Measurements from ENCODE around the gene ZBTB12.
"Not testable (repeated sequence)": the region's sequence is repeated elsewhere in the genome, so short reads cannot be mapped to it uniquely, and the experiment has no call there.

The ZBTB12 gene

GRCh38 chr6:31920811-31921210, 18.9 kb upstream of the ZBTB12 start:
- no peak for DNase-seq (ENCODE audit: low read depth in 2 of 2)

DNA sequence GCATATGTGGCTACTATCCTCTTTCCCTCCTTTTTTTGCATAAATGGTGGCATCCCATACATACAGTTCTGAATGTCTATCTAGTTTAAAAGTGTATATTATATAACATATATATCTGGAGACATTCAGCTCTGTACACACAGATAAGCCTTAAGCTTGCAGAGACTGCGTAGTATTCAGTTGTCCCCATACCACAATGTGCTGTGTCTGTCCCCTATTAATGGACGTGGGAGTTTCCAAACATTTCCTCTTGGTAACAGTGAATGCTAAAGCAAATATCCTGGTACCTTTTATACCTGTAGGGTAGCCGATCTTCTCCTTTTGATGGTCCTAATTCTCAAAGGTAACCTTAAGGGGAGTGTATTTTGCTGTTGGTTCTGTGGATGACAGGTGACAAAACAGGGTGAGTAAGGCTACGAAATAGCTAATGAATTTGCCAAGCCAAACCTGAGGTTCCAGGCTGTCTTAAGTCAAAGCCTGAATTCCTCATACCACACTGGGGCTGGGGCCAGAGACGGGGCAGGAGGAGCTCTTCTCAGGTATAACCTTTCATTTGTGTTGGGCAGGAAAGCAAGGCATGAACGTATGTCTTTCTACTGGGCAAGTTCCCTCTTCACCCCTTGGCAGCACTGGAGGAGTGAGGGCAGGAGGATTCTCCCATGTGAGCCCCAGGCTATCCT, 17.9 kb upstream of the ZBTB12 start:
- no peak for DNase-seq (ENCODE audit: low read depth in 2 of 2)

- DNase-seq (ENCODE audit: low read depth in 2 of 2) = no peak
Observed at GRCh38 chr6:31918069-31918720, 16.3 kb upstream of the ZBTB12 start.

- no peak for DNase-seq (ENCODE audit: low read depth in 2 of 2)
Observed at GRCh38 chr6:31915756-31916155, 13.9 kb upstream of the ZBTB12 start.

DNA sequence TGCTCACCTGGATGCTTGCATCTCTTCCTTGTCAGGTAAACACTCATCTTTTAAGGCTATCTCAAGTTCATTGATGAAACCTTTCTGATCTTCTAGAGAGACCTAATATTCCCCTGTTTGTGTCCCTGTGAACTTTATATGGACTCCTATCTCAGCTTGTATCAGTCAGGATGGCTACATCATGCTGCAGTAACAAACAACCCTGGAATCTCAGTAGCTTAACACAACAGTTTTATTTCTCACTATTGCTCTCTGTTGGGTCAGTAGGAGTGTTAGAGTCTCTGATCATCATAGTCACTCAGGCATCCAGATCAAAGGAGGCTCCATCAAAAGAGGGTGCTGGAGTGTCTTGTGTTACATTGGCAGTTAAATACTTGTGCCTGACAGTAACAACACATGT, 13.5 kb upstream of the ZBTB12 start:
- DNase-seq (ENCODE audit: low read depth in 2 of 2) = no peak

DNA sequence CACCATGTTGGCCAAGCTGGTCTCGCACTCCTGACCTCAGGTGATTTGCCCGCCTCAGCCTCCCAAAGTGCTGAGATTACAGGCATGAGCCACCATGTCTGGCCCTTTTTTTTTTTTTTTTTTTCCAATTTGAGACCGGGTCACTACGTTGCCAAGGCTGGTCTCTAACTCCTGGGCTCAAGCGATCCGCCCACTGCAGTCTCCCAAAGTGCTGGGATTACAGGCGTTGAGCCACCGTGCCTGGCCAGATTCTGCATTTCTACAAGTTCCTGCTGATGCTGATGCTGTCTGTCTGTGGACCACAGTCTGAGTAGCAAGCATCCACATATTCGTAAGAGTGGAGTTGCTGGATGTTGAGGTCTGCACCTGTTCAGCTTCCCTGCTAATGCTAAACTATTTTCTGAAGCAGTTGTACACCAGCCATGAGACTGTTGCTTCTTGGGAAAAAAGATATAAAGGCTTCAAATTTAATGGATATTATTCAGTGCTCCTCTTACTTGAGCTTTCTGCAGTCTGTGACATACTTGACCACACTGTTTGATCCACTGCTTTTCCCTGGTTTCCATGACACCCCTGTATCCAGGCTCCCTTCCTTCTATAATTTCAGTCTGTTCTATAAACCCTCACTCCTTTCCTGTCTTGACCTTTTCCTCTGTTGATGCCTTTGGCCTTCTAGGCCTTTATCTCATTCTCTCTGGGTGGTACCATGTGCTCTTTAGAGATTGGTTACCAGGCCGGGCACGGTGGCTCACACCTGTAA, 10.1 kb upstream of the ZBTB12 start:
- no peak for DNase-seq (ENCODE audit: low read depth in 2 of 2)

- not testable (repeated sequence) for DNase-seq (ENCODE audit: low read depth in 2 of 2)
Observed at GRCh38 chr6:31909298-31909697, 7.4 kb upstream of the ZBTB12 start.

- no peak for DNase-seq (ENCODE audit: low read depth in 2 of 2)
Observed at GRCh38 chr6:31908791-31909190, 6.9 kb upstream of the ZBTB12 start.

- not testable (repeated sequence) for DNase-seq (ENCODE audit: low read depth in 2 of 2)
Observed at GRCh38 chr6:31908255-31908654, 6.4 kb upstream of the ZBTB12 start.

DNA sequence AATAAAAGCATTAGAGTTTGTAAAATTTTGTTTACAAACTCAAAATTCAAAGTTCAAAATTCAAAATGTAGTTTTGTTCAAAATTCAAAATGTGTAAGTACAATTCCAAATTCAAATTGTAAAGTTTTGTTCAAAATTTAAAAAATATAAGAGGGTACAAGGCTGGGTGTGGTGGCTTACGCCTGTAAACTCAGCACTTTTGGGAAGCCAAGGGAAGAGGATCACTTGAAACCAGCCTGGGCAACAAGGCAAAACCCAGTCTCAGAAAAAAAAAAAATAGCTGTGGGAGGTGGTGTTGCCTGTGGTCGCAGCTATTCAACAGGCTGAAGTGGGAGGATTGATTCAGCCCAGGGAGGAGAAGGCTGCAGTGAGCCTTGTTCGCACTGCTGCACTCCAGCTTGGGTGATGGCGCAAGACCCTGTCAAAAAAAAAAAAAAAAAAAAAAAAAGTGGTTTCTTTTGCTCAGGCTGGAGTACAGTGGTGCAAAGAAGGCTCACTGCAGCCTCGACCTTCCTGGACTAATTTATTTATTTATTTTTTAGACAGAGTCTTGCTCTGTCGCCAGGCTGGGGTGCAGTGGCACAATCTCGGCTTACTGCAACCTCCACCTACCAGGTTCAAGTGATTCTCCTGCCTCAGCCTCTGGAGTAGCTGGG, 5.4 kb upstream of the ZBTB12 start:
- no peak for DNase-seq (ENCODE audit: low read depth in 2 of 2)

GRCh38 chr6:31906727-31907126, 4.8 kb upstream of the ZBTB12 start:
- not testable (repeated sequence) for DNase-seq (ENCODE audit: low read depth in 2 of 2)

DNA sequence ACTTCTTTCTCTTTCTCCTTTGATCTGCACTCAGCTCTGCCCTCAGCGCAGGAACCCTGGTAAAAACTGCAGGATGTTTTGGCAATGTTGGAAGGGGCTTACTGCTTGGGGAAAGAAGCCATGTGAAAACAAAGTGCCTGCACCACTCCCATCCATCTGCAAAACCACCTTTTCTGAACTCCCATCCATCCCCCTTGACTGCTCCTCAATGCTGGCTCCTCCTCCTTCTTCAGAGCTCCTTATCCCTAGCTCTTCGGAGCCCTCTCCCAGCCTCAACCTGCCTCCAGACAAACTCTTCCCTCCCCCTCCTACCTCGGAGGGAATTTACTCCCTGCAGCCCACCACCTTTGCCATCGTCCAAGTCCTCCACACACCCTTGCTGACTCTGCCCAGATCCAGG, 4.2 kb upstream of the ZBTB12 start:
- no peak for DNase-seq (ENCODE audit: low read depth in 2 of 2)

DNA sequence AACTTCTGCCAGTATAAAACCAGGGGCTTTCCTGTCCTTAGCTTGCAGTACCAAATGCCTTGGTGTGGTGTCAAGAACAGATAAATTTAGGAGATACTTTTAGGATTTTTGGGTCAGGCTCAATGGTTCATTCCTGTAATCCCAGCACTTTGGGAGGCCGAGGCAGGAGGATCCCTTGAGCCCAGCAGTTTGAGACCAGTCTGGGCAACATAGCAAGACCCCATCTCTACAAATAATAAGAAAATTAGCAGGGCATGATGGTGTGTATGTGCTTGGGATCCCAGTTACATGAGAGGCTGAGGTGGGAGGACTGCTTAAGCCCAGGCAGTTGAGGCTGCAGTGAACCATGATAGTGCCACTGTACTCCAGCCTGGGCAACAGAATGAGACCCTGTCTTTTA, 3.2 kb upstream of the ZBTB12 start:
- DNase-seq (ENCODE audit: low read depth in 2 of 2) = no peak

DNA sequence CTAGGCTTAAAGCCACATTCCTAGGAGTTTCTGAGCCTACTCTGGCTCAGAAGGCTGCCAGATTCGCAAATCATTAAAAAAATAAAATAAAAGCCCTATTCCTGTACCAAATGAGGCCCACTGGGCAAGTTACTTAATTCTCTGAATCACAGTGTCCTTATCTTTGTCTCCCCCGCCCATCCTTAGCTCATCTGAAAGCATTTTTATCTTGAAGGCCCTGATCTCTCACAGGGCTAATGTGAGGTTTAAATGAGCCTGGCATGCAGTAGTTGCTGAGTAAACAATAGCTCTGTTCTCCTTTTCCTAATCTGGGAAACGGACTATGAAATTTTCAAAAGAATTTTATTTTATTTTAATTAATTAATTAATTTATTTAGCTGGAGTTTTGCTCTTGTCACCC, 2.1 kb upstream of the ZBTB12 start:
- no peak for DNase-seq (ENCODE audit: low read depth in 2 of 2)

DNA sequence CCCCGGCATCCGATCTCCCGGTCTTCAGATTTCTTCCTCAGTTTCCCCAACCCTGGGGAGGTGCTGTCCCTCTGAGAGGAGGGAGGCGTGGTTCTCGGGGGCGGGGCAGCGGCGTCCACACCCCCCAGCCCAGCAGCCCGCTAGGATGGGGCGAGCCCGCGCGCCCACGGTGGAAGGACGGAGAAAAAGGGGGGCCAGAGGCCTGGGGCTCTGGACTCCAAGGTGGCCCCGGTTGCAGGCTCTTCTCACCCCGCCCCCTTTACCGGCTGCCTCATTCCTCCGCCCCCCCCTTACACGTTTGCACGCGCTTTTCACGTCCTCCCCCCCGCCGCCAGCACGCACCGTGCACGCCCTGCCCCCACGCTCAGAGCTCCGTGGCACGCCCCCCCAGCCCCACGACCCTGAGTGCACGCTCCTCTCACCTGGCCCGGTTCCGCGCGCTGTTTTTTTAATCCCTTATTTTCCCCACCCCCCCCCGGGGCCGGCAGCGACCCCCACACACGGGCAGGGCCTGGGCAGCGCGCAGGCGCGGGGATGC, 402 bp downstream of the ZBTB12 start:
- peak; percentile 46 to 69 for DNase-seq (ENCODE audit: low read depth in 2 of 2)

DNA sequence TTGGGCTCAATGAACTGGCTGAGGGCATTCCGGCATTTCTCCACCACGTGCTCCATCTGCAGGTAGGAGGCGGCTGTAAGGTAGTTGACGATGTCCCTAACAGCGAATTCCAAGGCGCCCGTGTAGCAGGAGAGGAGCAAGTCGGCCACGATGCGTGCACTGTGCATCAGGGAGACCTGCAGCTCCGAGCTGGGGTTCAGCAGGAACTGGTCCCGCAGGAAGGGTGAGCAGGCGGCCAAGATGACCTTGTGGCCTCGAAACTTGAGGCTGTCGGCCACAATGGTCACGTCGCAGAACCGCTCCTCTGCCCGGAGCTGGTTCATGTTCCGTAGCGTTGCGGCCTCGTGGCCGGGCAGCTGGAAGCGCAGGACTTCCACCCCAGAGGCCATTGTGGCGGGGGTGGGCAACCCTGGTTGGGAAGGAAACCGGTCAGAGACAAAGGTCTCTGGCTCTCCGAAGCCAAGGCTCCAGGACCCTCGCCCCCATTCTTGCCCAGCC, 920 bp downstream of the ZBTB12 start:
- no peak for DNase-seq (ENCODE audit: low read depth in 2 of 2)

GRCh38 chr6:31899882-31900722, 1.8 kb downstream of the ZBTB12 start:
- peak in 1 of 2 donors; percentile 16 for DNase-seq (ENCODE audit: low read depth in 2 of 2)

DNA sequence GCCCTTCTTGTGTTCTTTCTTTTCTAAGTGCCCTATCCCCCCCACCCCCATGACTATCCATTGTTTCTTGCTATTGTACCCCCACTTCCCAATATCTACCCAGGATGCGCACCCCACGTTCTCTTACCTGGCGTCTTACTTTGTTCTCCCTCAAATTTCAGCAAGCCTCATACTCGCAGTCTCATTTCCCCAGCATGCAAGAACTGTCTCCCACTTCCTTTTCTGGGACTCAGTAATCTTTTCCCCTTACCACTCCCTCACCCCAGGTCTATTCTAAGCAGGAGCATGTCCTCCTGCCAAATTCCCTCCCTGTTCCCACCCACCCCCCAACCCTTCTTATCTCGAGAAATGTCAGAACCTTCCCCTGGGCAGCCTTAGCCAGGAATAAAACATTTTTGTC, 2.7 kb downstream of the ZBTB12 start:
- DNase-seq (ENCODE audit: low read depth in 2 of 2) = no peak

DNA sequence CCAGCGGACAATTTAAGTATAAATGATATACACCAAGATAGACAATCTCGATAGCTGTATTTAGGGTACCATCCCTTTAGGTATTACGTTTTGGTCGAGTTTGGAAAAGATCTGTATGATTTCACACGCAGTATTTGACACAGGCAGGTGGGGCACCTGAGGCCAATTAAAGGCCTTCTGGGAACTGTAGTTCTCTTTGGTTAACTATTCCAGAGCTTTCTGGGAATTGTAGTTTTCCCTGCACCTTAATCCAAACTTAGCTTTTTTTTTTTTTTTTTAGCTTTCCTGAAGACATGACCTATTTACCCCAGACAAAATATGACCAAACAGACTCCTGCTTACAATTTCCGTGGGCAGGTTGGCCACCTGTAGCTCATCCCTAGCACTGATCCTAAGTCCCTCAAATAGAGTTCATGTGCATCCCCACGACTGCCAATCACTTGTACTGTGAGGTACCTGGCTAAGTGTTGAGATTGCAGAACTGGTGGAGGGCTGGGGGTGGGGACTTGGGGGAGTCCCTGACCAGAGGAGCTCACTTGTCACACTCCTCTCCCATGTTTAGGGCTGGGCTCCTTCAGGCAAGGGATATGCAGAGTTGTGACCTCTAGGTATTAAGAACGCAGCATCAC, 3.4 kb downstream of the ZBTB12 start:
- DNase-seq (ENCODE audit: low read depth in 2 of 2) = no peak

DNA sequence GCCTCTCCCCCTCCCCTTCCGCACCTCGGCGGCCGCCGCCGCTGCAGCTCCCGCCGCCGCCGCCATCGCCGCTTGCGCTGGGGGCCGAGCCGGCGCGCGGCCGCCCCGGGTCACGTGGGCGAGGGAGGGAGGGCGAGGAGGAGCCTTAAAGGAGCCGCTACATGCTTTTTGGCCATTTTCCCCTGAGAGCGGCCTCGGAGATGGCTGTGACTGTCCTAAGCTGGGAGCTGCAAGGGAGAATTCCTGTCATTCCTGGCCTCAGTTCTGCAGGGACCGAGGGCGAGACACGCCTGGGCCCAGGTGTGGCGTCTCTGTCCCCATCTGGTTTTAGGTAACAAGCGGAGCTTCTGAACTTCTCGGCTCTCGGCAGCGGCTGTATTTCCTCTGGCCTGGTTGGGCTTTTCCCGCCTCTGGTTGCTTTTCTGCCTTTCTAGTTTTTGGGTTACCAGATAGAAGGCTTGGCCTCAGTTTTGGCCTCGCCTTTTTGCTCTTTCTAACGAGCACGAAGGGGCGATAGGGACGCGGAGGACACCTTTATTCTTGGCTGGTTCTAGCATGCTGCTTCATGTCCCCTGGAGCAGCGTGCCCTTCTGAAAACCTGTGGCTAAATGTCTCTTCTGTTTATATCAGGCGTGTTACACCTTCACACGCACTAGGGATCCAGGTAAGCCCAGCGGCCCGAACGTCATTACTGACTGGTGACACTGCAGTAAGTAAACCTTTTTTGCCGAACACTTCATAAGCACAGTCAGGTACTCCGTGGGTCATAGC, 4.1 kb downstream of the ZBTB12 start, which contains the start of gene EHMT2:
Gene EHMT2, minus strand, starts transcription at position 87 of the 771 bp plus-strand sequence. Its CDS starts 21 bp downstream, at position 66.
- DNase-seq (ENCODE audit: low read depth in 2 of 2) = peak; percentile 63 to 82
